ENCODE data around the gene NMRAL1. TPM values are rescaled to one million over a fixed set of nuclear protein-coding genes. Genes with fewer than 3 reads are reported as not detected.

Gene NMRAL1
- total and polyA plus RNA-seq, 2 experiments from 2014 or later: 50.7 to 61.7 TPM

- no peak for TF ChIP-seq EZH2phosphoT487 (IDR thresholded peaks at IDR 0.05; ENCODE audit: unreplicated experiment)
Observed at GRCh38 chr16:4474192-4474961, at the start of gene NMRAL1 (continued).

- peaks cover 33% of the 10 kb centered on the region for H3K4me1 ChIP-seq (ENCODE audit: insufficient read depth)
- peak overlapping the region; percentile 45; the same call in 1 of the 2 replicates for H3K27ac ChIP-seq (ENCODE audit: low read depth)
- H3K4me2 ChIP-seq: no peak overlapping the region
- ATAC-seq (no peak), DNase-seq (ENCODE audit: low spot score) (no peak)
- peaks cover 51% of the 10 kb centered on the region for H3K79me2 ChIP-seq (replicated peaks; ENCODE audit: insufficient read depth)
- H3K27me3 Mint-ChIP-seq (ENCODE audit: insufficient read depth, low read depth, poor library complexity): peaks cover 5% of the 10 kb centered on the region
- H3F3A ChIP-seq (replicated peaks; ENCODE audit: low read depth): peaks cover 9% of the 10 kb centered on the region; the same call in 1 of the 2 replicates
- H3K4me3 Mint-ChIP-seq: no peak overlapping the region; the same call in 2 of the 3 replicates
- H2AFZ ChIP-seq: no peak overlapping the region
- H3K36me3 ChIP-seq (ENCODE audit: insufficient read depth): no peaks in the 10 kb centered on the region
- H3K27ac Mint-ChIP-seq: no peak overlapping the region
- no peak overlapping the region for H3K4me3 ChIP-seq
- no peak for TF ChIP-seq ZNF114 (CRISPR knock-in tag; IDR thresholded peaks at IDR 0.05)
- no peak for TF ChIP-seq EZH2 (IDR thresholded peaks at IDR 0.05; ENCODE audit: low read depth, unreplicated experiment)
- no peak for TF ChIP-seq CREB1 (CRISPR knock-in tag; IDR thresholded peaks at IDR 0.05; ENCODE audit: low read depth)
- TF ChIP-seq EZH2phosphoT487 (IDR thresholded peaks at IDR 0.05; ENCODE audit: unreplicated experiment): no peak
- no peak for TF ChIP-seq ZNF331 (CRISPR knock-in tag; IDR thresholded peaks at IDR 0.05; ENCODE audit: low read depth)
- no peak for TF ChIP-seq JUNB (IDR thresholded peaks at IDR 0.05; ENCODE audit: unreplicated experiment)
- H3K36me3 Mint-ChIP-seq (ENCODE audit: low read depth): peaks cover 11% of the 10 kb centered on the region; the same call in 2 of the 3 replicates
- peaks cover 49% of the 10 kb centered on the region for H3K4me1 Mint-ChIP-seq
- no peaks in the 10 kb centered on the region for H3K27me3 ChIP-seq (ENCODE audit: insufficient read depth)
- no peaks in the 10 kb centered on the region for H3K9me3 Mint-ChIP-seq
- no peaks in the 10 kb centered on the region for H3K9me2 ChIP-seq (ENCODE audit: insufficient read depth)
- H4K20me1 ChIP-seq (replicated peaks; ENCODE audit: insufficient read depth): no peaks in the 10 kb centered on the region; the same call in 1 of the 2 replicates
Observed at GRCh38 chr16:4523686-4524085, 49.3 kb upstream of the NMRAL1 start.

GRCh38 chr16:4522051-4522581 is 47.7 kb upstream of the NMRAL1 start:
- peaks cover 6% of the 10 kb centered on the region; the same call in 1 of the 2 replicates for H4K20me1 ChIP-seq (replicated peaks; ENCODE audit: insufficient read depth)
- H3K9me3 Mint-ChIP-seq: no peaks in the 10 kb centered on the region
- no peak for TF ChIP-seq CREB1 (CRISPR knock-in tag; IDR thresholded peaks at IDR 0.05; ENCODE audit: low read depth)
- TF ChIP-seq POLR2AphosphoS5 (IDR thresholded peaks at IDR 0.05; ENCODE audit: low read depth): no peak
- no peak for TF ChIP-seq EZH2 (IDR thresholded peaks at IDR 0.05; ENCODE audit: low read depth, unreplicated experiment)
- no peak for TF ChIP-seq ZNF114 (CRISPR knock-in tag; IDR thresholded peaks at IDR 0.05)
- no peak for TF ChIP-seq EZH2phosphoT487 (IDR thresholded peaks at IDR 0.05; ENCODE audit: unreplicated experiment)
- no peak for TF ChIP-seq STAT1 (IDR thresholded peaks at IDR 0.05; ENCODE audit: unreplicated experiment)
- no peak for TF ChIP-seq ZNF462 (CRISPR knock-in tag; IDR thresholded peaks at IDR 0.05)

More at GRCh38 chr16:4522051-4522581, 47.7 kb upstream of the NMRAL1 start:
- Mint-ChIP-seq H3K27ac (no peak overlapping the region), H3K4me3 (no peak overlapping the region; the same call in 2 of the 3 replicates), H3K4me1 (peaks cover 57% of the 10 kb centered on the region), H3K36me3 (ENCODE audit: low read depth) (peaks cover 11% of the 10 kb centered on the region; the same call in 2 of the 3 replicates), H3K27me3 (ENCODE audit: insufficient read depth, low read depth, poor library complexity) (peaks cover 5% of the 10 kb centered on the region)
- Histone ChIP-seq H3K4me3 (no peak overlapping the region), H3K4me2 (peak overlapping the region; percentile 3; the same call in 1 of the 2 replicates), H3K9me2 (ENCODE audit: insufficient read depth) (no peaks in the 10 kb centered on the region), H3K4me1 (ENCODE audit: insufficient read depth) (peaks cover 31% of the 10 kb centered on the region), H3K27ac (ENCODE audit: low read depth) (peak overlapping the region; percentile 74; the same call in 1 of the 2 replicates), H3K36me3 (ENCODE audit: insufficient read depth) (no peaks in the 10 kb centered on the region), H3K27me3 (ENCODE audit: insufficient read depth) (no peaks in the 10 kb centered on the region), H3F3A (replicated peaks; ENCODE audit: low read depth) (peaks cover 9% of the 10 kb centered on the region; the same call in 1 of the 2 replicates), H2AFZ (no peak overlapping the region), H3K79me2 (replicated peaks; ENCODE audit: insufficient read depth) (peaks cover 41% of the 10 kb centered on the region)
- DNase-seq (ENCODE audit: low spot score) (peak; percentile 68), ATAC-seq (peak; percentile 60)

All from GM23338 (cell line).